NK-92 (cell line): ENCODE measurements around the gene PDGFRB.

Experiments used
- DNase-seq: peaks from one replicate; lab custom pipeline; 2025; ENCODE audit not compliant: unreplicated experiment; lab: John Stamatoyannopoulos, UW

PDGFRB gene

GRCh38 chr5:150182774-150183173, 27.1 kb upstream of the PDGFRB start:
- DNase-seq = no peak

GRCh38 chr5:150181766-150182545, 26.3 kb upstream of the PDGFRB start:
- no peak for DNase-seq

- DNase-seq = no peak
Measured at GRCh38 chr5:150181027-150181426, 25.4 kb upstream of the PDGFRB start.

- DNase-seq = no peak
Measured at GRCh38 chr5:150180241-150181026, 24.8 kb upstream of the PDGFRB start.

GRCh38 chr5:150179019-150179620, 23.5 kb upstream of the PDGFRB start:
- DNase-seq = no peak

GRCh38 chr5:150178262-150178661, 22.6 kb upstream of the PDGFRB start:
- DNase-seq = no peak

GRCh38 chr5:150177721-150178120, 22.1 kb upstream of the PDGFRB start:
- DNase-seq = no peak

- no peak for DNase-seq
Measured at GRCh38 chr5:150176745-150177477, 21.3 kb upstream of the PDGFRB start.

- DNase-seq = no peak
Measured at GRCh38 chr5:150175536-150175935, 19.9 kb upstream of the PDGFRB start.

GRCh38 chr5:150175076-150175475, 19.4 kb upstream of the PDGFRB start:
- DNase-seq = no peak

- DNase-seq = no peak
Measured at GRCh38 chr5:150174285-150174684, 18.6 kb upstream of the PDGFRB start.

- no peak for DNase-seq
Measured at GRCh38 chr5:150173161-150173560, 17.5 kb upstream of the PDGFRB start.

GRCh38 chr5:150172556-150172955, 16.9 kb upstream of the PDGFRB start:
- no peak for DNase-seq

- DNase-seq = no peak
Measured at GRCh38 chr5:150172145-150172544, 16.5 kb upstream of the PDGFRB start.

GRCh38 chr5:150168864-150169263, 13.2 kb upstream of the PDGFRB start:
- no peak for DNase-seq

- no peak for DNase-seq
Measured at GRCh38 chr5:150167908-150168307, 12.3 kb upstream of the PDGFRB start.

GRCh38 chr5:150167512-150167850, 11.8 kb upstream of the PDGFRB start:
- DNase-seq = no peak

- DNase-seq = no peak
Measured at GRCh38 chr5:150166650-150167511, 11.2 kb upstream of the PDGFRB start, which contains the start of gene CDX1. CDX1 (plus strand) TSS chr5:150166778; CDS start chr5:150166877, 99 bp downstream.

- no peak for DNase-seq
Measured at GRCh38 chr5:150166037-150166649, 10.5 kb upstream of the PDGFRB start.
